Peyer's patch (tissue), 4 donors: ENCODE results near the gene RPL41. TPM values are rescaled to one million over a fixed set of nuclear protein-coding genes. Genes with fewer than 3 reads are reported as not detected.
A peak's percentile ranks its signal among the peaks of the same experiment; 100 is the strongest.

Experiments used
- DNase-seq, 3 donors: peaks; one replicate each; pipeline ENCODE4 v3.0.0-alpha.2; 2017 to 2019
- H3K27ac ChIP-seq, 4 donors: fragments of 200-600 bp; sonication (generic); one replicate each; pipeline ENCODE4 v1.5.1; 2016 to 2019
- H3K27me3 ChIP-seq, 2 donors: fragments of 200-600 bp; sonication (generic); one replicate each; pipeline ENCODE4 v1.5.1; 2019
- H3K36me3 ChIP-seq, 3 donors: fragments of 200-600 bp; sonication (generic); one replicate each; pipeline ENCODE4 v1.5.1; 2016 to 2019
- H3K4me1 ChIP-seq, 4 donors: fragments of 200-600 bp; sonication (generic); one replicate each; pipeline ENCODE4 v1.5.1; 2016 to 2019
- H3K4me3 ChIP-seq, 4 donors: fragments of 200-600 bp; sonication (generic); 1 replicate in 3 of 4; 2 replicates in 1 of 4; pipeline ENCODE4 v1.5.1; 2016 to 2019; ENCODE audit warnings: mild to moderate bottlenecking in 1 of 4
- H3K9me3 ChIP-seq, 4 donors: fragments of 200-600 bp; sonication (generic); one replicate each; pipeline ENCODE4 v1.5.1; 2016 to 2019; ENCODE audit warnings: mild to moderate bottlenecking in 1 of 4
- POLR2A ChIP-seq, 2 donors: fragments of 450-650 bp; IDR thresholded peaks; one replicate each; pipeline ENCODE4 v1.5.1; 2017; ENCODE audit warnings: antibody characterized with exemption in 2 of 2, mild to moderate bottlenecking in 2 of 2, moderate library complexity in 2 of 2
- total RNA-seq, 4 donors: library from RNA; depleted of rRNA; stranded (reverse); fragments of >200 nt; gene quantifications; one replicate each; pipeline ENCODE4 v1.1.0, GENCODE V29; 2016
- TF ChIP-seq, protein P1 (sequence below), 6 experiments: fragments of 450-650 bp in 4 of 6; fragments of 200-600 bp in 2 of 6; sonication (generic) in 1 of 6; IDR thresholded peaks; one replicate each; pipeline ENCODE4 v1.5.1; 2017 to 2019; ENCODE audit warnings: antibody characterized with exemption in 6 of 6, mild to moderate bottlenecking in 3 of 6, moderate library complexity in 1 of 6

RPL41 gene
- total RNA-seq, 4 donors from 2014 or later: 1,852 to 2,996 (median 2,194) TPM

DNA sequence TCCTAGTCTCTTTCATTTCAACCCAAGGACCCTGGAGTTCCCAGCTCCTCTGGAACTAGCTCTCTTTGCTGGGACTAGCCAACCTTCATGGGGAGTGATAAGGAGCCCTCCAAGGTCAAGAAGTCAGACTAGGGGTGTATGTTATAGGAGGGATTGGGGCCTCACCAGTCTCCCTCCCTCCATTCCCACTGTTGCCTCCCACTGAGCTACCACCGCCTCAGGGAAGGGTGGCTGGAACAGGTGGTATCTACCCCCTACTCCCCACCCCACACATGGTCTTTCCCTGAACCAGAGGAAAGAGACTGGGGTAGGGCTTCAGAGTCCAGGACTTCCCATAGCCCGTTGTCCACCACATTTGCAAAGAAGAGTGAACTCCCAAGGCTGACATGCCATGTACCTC is 34.1 kb upstream of the RPL41 start:
- peak overlapping the region in 2 of 4 donors; percentile 83 to 94 for H3K4me3 ChIP-seq
- no peak for DNase-seq
- H3K27me3 ChIP-seq: no peaks in the 10 kb centered on the region

GRCh38 chr12:56082967-56083366 is 33.5 kb upstream of the RPL41 start:
- Histone ChIP-seq H3K36me3 (peaks cover 0 to 42% (median 0%) of the 10 kb centered on the region in 3 donors), H3K4me3 (peak overlapping the region in 2 of 4 donors; percentile 83 to 94), H3K4me1 (peaks cover 0 to 36% (median 3%) of the 10 kb centered on the region in 4 donors), H3K9me3 (no peaks in the 10 kb centered on the region), H3K27ac (peak overlapping the region in 3 of 4 donors; percentile 67 to 99 (median 97)), H3K27me3 (no peaks in the 10 kb centered on the region)
- no peak for DNase-seq
- TF ChIP-seq POLR2A (IDR thresholded peaks at IDR 0.05): no peak
- TF ChIP-seq, protein P1, sequence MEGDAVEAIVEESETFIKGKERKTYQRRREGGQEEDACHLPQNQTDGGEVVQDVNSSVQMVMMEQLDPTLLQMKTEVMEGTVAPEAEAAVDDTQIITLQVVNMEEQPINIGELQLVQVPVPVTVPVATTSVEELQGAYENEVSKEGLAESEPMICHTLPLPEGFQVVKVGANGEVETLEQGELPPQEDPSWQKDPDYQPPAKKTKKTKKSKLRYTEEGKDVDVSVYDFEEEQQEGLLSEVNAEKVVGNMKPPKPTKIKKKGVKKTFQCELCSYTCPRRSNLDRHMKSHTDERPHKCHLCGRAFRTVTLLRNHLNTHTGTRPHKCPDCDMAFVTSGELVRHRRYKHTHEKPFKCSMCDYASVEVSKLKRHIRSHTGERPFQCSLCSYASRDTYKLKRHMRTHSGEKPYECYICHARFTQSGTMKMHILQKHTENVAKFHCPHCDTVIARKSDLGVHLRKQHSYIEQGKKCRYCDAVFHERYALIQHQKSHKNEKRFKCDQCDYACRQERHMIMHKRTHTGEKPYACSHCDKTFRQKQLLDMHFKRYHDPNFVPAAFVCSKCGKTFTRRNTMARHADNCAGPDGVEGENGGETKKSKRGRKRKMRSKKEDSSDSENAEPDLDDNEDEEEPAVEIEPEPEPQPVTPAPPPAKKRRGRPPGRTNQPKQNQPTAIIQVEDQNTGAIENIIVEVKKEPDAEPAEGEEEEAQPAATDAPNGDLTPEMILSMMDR (IDR thresholded peaks at IDR 0.05): no peak

More for the DNA sequence above, 34.1 kb upstream of the RPL41 start:
- H3K9me3 ChIP-seq: no peaks in the 10 kb centered on the region
- H3K27ac ChIP-seq: peak overlapping the region in 3 of 4 donors; percentile 67 to 99 (median 97)
- TF ChIP-seq POLR2A (IDR thresholded peaks at IDR 0.05): no peak
- TF ChIP-seq, protein P1 (IDR thresholded peaks at IDR 0.05): no peak
- H3K4me1 ChIP-seq: peaks cover 0 to 36% (median 3%) of the 10 kb centered on the region in 4 donors
- peaks cover 0 to 36% (median 0%) of the 10 kb centered on the region in 3 donors for H3K36me3 ChIP-seq

GRCh38 chr12:56084958-56085543 is 31.4 kb upstream of the RPL41 start:
- Histone ChIP-seq H3K4me1 (peaks cover 0 to 35% (median 2%) of the 10 kb centered on the region in 4 donors), H3K27me3 (no peaks in the 10 kb centered on the region), H3K36me3 (peaks cover 0 to 59% (median 0%) of the 10 kb centered on the region in 3 donors), H3K9me3 (no peaks in the 10 kb centered on the region), H3K27ac (peak overlapping the region in 1 of 4 donors; percentile 39), H3K4me3 (no peak overlapping the region)
- DNase-seq: peak in 1 of 3 donors; percentile 67
- TF ChIP-seq, protein P1 (IDR thresholded peaks at IDR 0.05): peak in 4 of 6 experiments; percentile 18 to 46 (median 35)
- no peak for TF ChIP-seq POLR2A (IDR thresholded peaks at IDR 0.05)

- Histone ChIP-seq H3K4me3 (no peak overlapping the region), H3K36me3 (peaks cover 0 to 68% (median 0%) of the 10 kb centered on the region in 3 donors), H3K27ac (peak overlapping the region in 1 of 4 donors; percentile 22), H3K27me3 (no peaks in the 10 kb centered on the region), H3K9me3 (no peaks in the 10 kb centered on the region), H3K4me1 (peaks cover 0 to 30% (median 0%) of the 10 kb centered on the region in 4 donors)
- DNase-seq: no peak
- TF ChIP-seq POLR2A (IDR thresholded peaks at IDR 0.05): no peak
- TF ChIP-seq, protein P1 (IDR thresholded peaks at IDR 0.05): no peak
Observed at GRCh38 chr12:56086096-56086495, 30.3 kb upstream of the RPL41 start.

DNA sequence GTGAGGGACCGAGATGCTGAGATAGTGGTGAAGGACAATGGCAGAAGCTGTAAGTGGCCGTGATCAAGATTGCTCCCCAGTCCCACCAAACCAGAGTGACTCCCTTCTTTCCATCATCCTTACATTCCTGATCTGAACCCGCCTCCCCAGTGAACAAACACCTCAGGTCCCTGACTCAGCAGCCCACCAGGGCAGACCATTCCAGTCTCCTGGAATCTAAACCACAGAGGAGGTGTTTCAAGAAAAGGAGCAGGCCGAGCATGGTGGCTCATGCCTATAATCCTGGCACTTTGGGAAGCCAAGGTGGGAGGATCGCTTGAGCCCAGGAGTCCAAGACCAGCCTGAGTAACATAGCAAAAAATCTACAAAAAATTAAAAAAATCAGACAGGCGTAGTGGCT is 29.8 kb upstream of the RPL41 start:
- Histone ChIP-seq H3K9me3 (no peaks in the 10 kb centered on the region), H3K4me1 (peaks cover 0 to 30% (median 0%) of the 10 kb centered on the region in 4 donors), H3K27ac (peak overlapping the region in 1 of 4 donors; percentile 22), H3K27me3 (no peaks in the 10 kb centered on the region), H3K36me3 (peaks cover 0 to 72% (median 0%) of the 10 kb centered on the region in 3 donors), H3K4me3 (no peak overlapping the region)
- DNase-seq: no peak
- no peak for TF ChIP-seq POLR2A (IDR thresholded peaks at IDR 0.05)
- TF ChIP-seq, protein P1 (IDR thresholded peaks at IDR 0.05): no peak
